ENCODE measurements around the gene TRIM37. TPM values are rescaled to one million over a fixed set of nuclear protein-coding genes. Genes with fewer than 3 reads are reported as not detected.

Gene TRIM37
- total RNA-seq, 1 experiment from 2014 or later, result 36.2 TPM

- Histone ChIP-seq H3K4me1 (ENCODE audit: low read length) (no peaks in the 10 kb centered on the region), H3K27me3 (ENCODE audit: low read length) (no peaks in the 10 kb centered on the region), H2AFZ (ENCODE audit: low read length) (no peak overlapping the region), H4K20me1 (ENCODE audit: insufficient read depth, low read depth, low read length) (no peaks in the 10 kb centered on the region), H3K9me3 (ENCODE audit: low read length) (no peaks in the 10 kb centered on the region), H3K27ac (ENCODE audit: low read length) (no peak overlapping the region), H3K9me2 (replicated peaks; ENCODE audit: insufficient read depth, low read length) (no peaks in the 10 kb centered on the region), H3K4me2 (ENCODE audit: low read depth, low read length, poor library complexity, severe bottlenecking) (no peak overlapping the region), H3K36me3 (ENCODE audit: insufficient read depth, low read length) (peaks cover 38% of the 10 kb centered on the region), H3K4me3 (ENCODE audit: low read length) (no peak overlapping the region), H3K79me2 (ENCODE audit: low read length) (peaks cover 59% of the 10 kb centered on the region), H3K9ac (ENCODE audit: low read length) (no peak overlapping the region)
- no peak for DNase-seq
Measured at GRCh38 chr17:59084154-59084553, 22.5 kb downstream of the TRIM37 start.

DNA sequence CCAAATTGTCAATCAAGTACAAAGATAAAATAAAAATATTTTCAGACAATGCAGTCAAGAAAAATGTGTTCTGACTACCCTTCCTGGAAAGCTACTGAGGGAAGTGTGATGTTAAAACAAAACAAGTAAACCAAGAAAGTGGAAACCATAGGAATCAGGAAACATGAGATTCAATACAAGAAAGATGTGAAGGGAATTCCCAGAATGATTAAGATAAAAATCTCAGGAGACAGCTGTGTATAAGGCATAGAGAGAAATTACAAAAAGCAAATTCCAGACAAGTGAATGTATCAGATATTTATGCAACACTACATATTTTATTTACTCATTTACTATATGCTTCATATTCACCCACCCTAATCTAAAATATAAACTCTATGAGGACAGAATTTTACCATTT lies 32.2 kb downstream of the TRIM37 start:
- H3K4me1 ChIP-seq (ENCODE audit: low read length), result no peaks in the 10 kb centered on the region
- H3K4me2 ChIP-seq (ENCODE audit: low read depth, low read length, poor library complexity, severe bottlenecking), result no peak overlapping the region
- H3K36me3 ChIP-seq (ENCODE audit: insufficient read depth, low read length), result peaks cover 57% of the 10 kb centered on the region

DNA sequence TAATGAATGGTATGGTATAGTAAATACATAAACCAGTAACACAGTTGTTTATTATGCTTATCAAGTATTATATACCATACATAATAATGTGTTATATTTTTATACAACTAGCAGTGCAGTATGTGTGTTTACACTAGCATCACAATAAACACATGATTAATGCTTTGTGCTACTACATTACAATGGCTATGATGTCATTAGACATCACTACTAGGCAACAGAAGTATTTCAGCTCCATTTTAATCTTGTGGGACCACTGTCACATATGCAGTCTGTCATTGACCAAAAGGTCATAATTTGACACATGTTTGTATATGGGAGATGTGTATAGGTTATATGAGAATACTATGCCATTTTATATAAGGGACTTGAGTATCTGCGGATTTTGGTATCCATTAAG lies 32.7 kb downstream of the TRIM37 start:
- H3K9ac ChIP-seq (ENCODE audit: low read length), result no peak overlapping the region

More for the DNA sequence above, 32.2 kb downstream of the TRIM37 start:
- Histone ChIP-seq H3K27ac (ENCODE audit: low read length) (no peak overlapping the region), H2AFZ (ENCODE audit: low read length) (no peak overlapping the region), H4K20me1 (ENCODE audit: insufficient read depth, low read depth, low read length) (no peaks in the 10 kb centered on the region), H3K4me3 (ENCODE audit: low read length) (no peak overlapping the region), H3K9me3 (ENCODE audit: low read length) (no peaks in the 10 kb centered on the region), H3K27me3 (ENCODE audit: low read length) (no peaks in the 10 kb centered on the region), H3K9ac (ENCODE audit: low read length) (no peak overlapping the region), H3K9me2 (replicated peaks; ENCODE audit: insufficient read depth, low read length) (no peaks in the 10 kb centered on the region), H3K79me2 (ENCODE audit: low read length) (peaks cover 15% of the 10 kb centered on the region; the same call in 1 of the 2 replicates)
- no peak for DNase-seq

DNA sequence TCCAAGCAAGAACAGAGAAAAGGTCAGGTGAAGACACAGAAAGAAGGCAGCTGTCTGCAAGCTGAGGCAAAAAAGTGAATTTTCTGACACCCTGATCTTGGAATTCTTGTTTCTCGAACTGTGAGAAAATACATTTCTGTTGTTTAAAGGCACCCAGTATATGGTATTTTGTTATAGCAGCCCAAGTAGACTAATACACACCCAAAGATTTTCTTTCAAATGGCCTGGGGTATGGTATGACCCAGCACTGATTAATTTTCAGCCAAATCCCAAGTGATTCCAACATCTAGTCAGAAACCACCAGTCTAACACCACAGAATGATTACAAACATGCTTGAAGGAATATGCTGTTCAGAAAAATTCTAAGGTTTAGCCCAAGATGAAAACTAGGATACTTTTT lies 36.8 kb downstream of the TRIM37 start:
- H3K79me2 ChIP-seq (ENCODE audit: low read length), result peaks cover 30% of the 10 kb centered on the region
- H3K36me3 ChIP-seq (ENCODE audit: insufficient read depth, low read length), result peaks cover 54% of the 10 kb centered on the region
- DNase-seq, result no peak
- no peaks in the 10 kb centered on the region for H3K27me3 ChIP-seq (ENCODE audit: low read length)
- H3K9me3 ChIP-seq (ENCODE audit: low read length), result no peaks in the 10 kb centered on the region
- no peak overlapping the region for H3K4me3 ChIP-seq (ENCODE audit: low read length)
- H3K4me1 ChIP-seq (ENCODE audit: low read length), result no peaks in the 10 kb centered on the region
- no peak overlapping the region for H3K9ac ChIP-seq (ENCODE audit: low read length)
- no peak overlapping the region for H2AFZ ChIP-seq (ENCODE audit: low read length)
- no peaks in the 10 kb centered on the region for H4K20me1 ChIP-seq (ENCODE audit: insufficient read depth, low read depth, low read length)
- H3K27ac ChIP-seq (ENCODE audit: low read length), result no peak overlapping the region
- no peaks in the 10 kb centered on the region for H3K9me2 ChIP-seq (replicated peaks; ENCODE audit: insufficient read depth, low read length)
- no peak overlapping the region for H3K4me2 ChIP-seq (ENCODE audit: low read depth, low read length, poor library complexity, severe bottlenecking)

More for the DNA sequence above, 32.7 kb downstream of the TRIM37 start:
- H3K36me3 ChIP-seq (ENCODE audit: insufficient read depth, low read length), result peaks cover 54% of the 10 kb centered on the region; the same call in 1 of the 2 replicates
- H3K79me2 ChIP-seq (ENCODE audit: low read length), result peaks cover 13% of the 10 kb centered on the region; the same call in 1 of the 2 replicates
- H3K27ac ChIP-seq (ENCODE audit: low read length), result no peak overlapping the region
- no peak overlapping the region for H3K4me2 ChIP-seq (ENCODE audit: low read depth, low read length, poor library complexity, severe bottlenecking)
- no peaks in the 10 kb centered on the region for H3K9me2 ChIP-seq (replicated peaks; ENCODE audit: insufficient read depth, low read length)
- H3K27me3 ChIP-seq (ENCODE audit: low read length), result no peaks in the 10 kb centered on the region
- no peaks in the 10 kb centered on the region for H4K20me1 ChIP-seq (ENCODE audit: insufficient read depth, low read depth, low read length)
- no peak for DNase-seq
- no peaks in the 10 kb centered on the region for H3K9me3 ChIP-seq (ENCODE audit: low read length)
- H3K4me3 ChIP-seq (ENCODE audit: low read length), result no peak overlapping the region
- H3K4me1 ChIP-seq (ENCODE audit: low read length), result no peaks in the 10 kb centered on the region
- no peak overlapping the region for H2AFZ ChIP-seq (ENCODE audit: low read length)

DNA sequence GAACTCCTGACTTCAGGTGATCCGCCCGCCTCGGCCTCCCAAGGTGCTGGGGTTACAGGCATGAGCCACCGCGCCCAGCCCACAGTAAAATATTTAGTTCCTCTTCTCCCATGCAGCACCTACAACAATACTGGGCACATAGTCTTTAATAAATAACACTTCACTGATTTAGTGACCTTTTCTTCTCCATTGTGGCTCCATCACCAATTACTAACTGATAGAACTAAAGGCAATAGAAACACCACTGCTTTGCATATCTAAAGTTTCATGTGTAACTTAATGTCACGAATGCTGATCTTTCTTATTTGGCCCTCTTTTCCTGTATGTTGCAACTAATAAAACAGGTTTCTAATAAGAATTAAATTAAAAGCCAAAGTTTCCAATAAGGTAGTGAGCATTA lies 38.9 kb downstream of the TRIM37 start:
- H4K20me1 ChIP-seq (ENCODE audit: insufficient read depth, low read depth, low read length), result no peaks in the 10 kb centered on the region
- H3K79me2 ChIP-seq (ENCODE audit: low read length), result peaks cover 34% of the 10 kb centered on the region
- H3K9me3 ChIP-seq (ENCODE audit: low read length), result no peaks in the 10 kb centered on the region
- no peaks in the 10 kb centered on the region for H3K9me2 ChIP-seq (replicated peaks; ENCODE audit: insufficient read depth, low read length)
- peaks cover 44% of the 10 kb centered on the region for H3K36me3 ChIP-seq (ENCODE audit: insufficient read depth, low read length)
- H3K9ac ChIP-seq (ENCODE audit: low read length), result no peak overlapping the region
- no peaks in the 10 kb centered on the region for H3K4me1 ChIP-seq (ENCODE audit: low read length)
- H3K27ac ChIP-seq (ENCODE audit: low read length), result no peak overlapping the region
- no peak overlapping the region for H3K4me3 ChIP-seq (ENCODE audit: low read length)
- H2AFZ ChIP-seq (ENCODE audit: low read length), result no peak overlapping the region
- no peak for DNase-seq
- no peak overlapping the region for H3K4me2 ChIP-seq (ENCODE audit: low read depth, low read length, poor library complexity, severe bottlenecking)
- H3K27me3 ChIP-seq (ENCODE audit: low read length), result no peaks in the 10 kb centered on the region

DNA sequence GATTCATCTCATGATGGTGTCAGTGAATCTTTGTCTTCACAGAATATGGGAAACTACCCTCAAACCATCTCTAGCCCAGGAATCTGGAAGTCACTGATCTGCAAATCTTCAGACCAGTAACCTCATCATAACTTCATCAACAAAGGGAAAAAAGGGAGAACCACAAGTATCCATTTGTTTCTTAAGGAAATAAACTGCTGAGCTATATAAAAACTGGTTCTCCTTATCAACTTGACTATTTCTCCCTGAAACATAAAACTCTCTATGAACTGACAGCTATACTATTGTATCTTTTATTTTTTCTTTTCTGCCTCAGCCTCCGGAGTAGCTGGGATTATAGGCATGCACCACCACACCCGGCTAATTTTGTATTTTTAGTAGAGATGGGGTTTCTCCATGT lies 39.3 kb downstream of the TRIM37 start:
- Histone ChIP-seq H3K4me3 (ENCODE audit: low read length) (no peak overlapping the region), H3K4me1 (ENCODE audit: low read length) (no peaks in the 10 kb centered on the region), H3K27me3 (ENCODE audit: low read length) (no peaks in the 10 kb centered on the region), H2AFZ (ENCODE audit: low read length) (no peak overlapping the region), H3K9me3 (ENCODE audit: low read length) (no peaks in the 10 kb centered on the region), H3K4me2 (ENCODE audit: low read depth, low read length, poor library complexity, severe bottlenecking) (no peak overlapping the region), H3K9me2 (replicated peaks; ENCODE audit: insufficient read depth, low read length) (no peaks in the 10 kb centered on the region), H4K20me1 (ENCODE audit: insufficient read depth, low read depth, low read length) (no peaks in the 10 kb centered on the region), H3K27ac (ENCODE audit: low read length) (no peak overlapping the region), H3K9ac (ENCODE audit: low read length) (no peak overlapping the region), H3K36me3 (ENCODE audit: insufficient read depth, low read length) (peaks cover 47% of the 10 kb centered on the region), H3K79me2 (ENCODE audit: low read length) (peaks cover 34% of the 10 kb centered on the region)
- DNase-seq, result no peak

GRCh38 chr17:59062509-59062908 lies 44.2 kb downstream of the TRIM37 start:
- H3K9me3 ChIP-seq (ENCODE audit: low read length), result no peaks in the 10 kb centered on the region
- peaks cover 27% of the 10 kb centered on the region for H3K79me2 ChIP-seq (ENCODE audit: low read length)
- H2AFZ ChIP-seq (ENCODE audit: low read length), result no peak overlapping the region
- H3K9me2 ChIP-seq (replicated peaks; ENCODE audit: insufficient read depth, low read length), result no peaks in the 10 kb centered on the region
- no peak overlapping the region for H3K4me3 ChIP-seq (ENCODE audit: low read length)
- H3K4me2 ChIP-seq (ENCODE audit: low read depth, low read length, poor library complexity, severe bottlenecking), result no peak overlapping the region
- no peaks in the 10 kb centered on the region for H3K4me1 ChIP-seq (ENCODE audit: low read length)
- H4K20me1 ChIP-seq (ENCODE audit: insufficient read depth, low read depth, low read length), result no peaks in the 10 kb centered on the region
- DNase-seq, result no peak
- H3K27me3 ChIP-seq (ENCODE audit: low read length), result no peaks in the 10 kb centered on the region
- peaks cover 42% of the 10 kb centered on the region for H3K36me3 ChIP-seq (ENCODE audit: insufficient read depth, low read length)
- no peak overlapping the region for H3K27ac ChIP-seq (ENCODE audit: low read length)
- no peak overlapping the region for H3K9ac ChIP-seq (ENCODE audit: low read length)

- no peak overlapping the region for H3K4me3 ChIP-seq (ENCODE audit: low read length)
- H3K79me2 ChIP-seq (ENCODE audit: low read length), result peaks cover 21% of the 10 kb centered on the region
- H3K4me1 ChIP-seq (ENCODE audit: low read length), result no peaks in the 10 kb centered on the region
- H3K9ac ChIP-seq (ENCODE audit: low read length), result no peak overlapping the region
- no peak overlapping the region for H3K4me2 ChIP-seq (ENCODE audit: low read depth, low read length, poor library complexity, severe bottlenecking)
- no peaks in the 10 kb centered on the region for H3K27me3 ChIP-seq (ENCODE audit: low read length)
- no peak for DNase-seq
- H3K27ac ChIP-seq (ENCODE audit: low read length), result no peak overlapping the region
- no peaks in the 10 kb centered on the region for H3K9me2 ChIP-seq (replicated peaks; ENCODE audit: insufficient read depth, low read length)
- no peaks in the 10 kb centered on the region for H4K20me1 ChIP-seq (ENCODE audit: insufficient read depth, low read depth, low read length)
- no peak overlapping the region for H2AFZ ChIP-seq (ENCODE audit: low read length)
- no peaks in the 10 kb centered on the region for H3K9me3 ChIP-seq (ENCODE audit: low read length)
- H3K36me3 ChIP-seq (ENCODE audit: insufficient read depth, low read length), result peaks cover 50% of the 10 kb centered on the region
Measured at GRCh38 chr17:59056857-59057256, 49.8 kb downstream of the TRIM37 start.

GRCh38 chr17:59049798-59050197 lies 56.9 kb downstream of the TRIM37 start:
- H3K4me1 ChIP-seq (ENCODE audit: low read length), result no peaks in the 10 kb centered on the region
- H3K79me2 ChIP-seq (ENCODE audit: low read length), result peaks cover 13% of the 10 kb centered on the region
- H3K9ac ChIP-seq (ENCODE audit: low read length), result no peak overlapping the region
- H3K27me3 ChIP-seq (ENCODE audit: low read length), result no peaks in the 10 kb centered on the region
- no peaks in the 10 kb centered on the region for H3K9me2 ChIP-seq (replicated peaks; ENCODE audit: insufficient read depth, low read length)
- H3K9me3 ChIP-seq (ENCODE audit: low read length), result no peaks in the 10 kb centered on the region
- H3K4me3 ChIP-seq (ENCODE audit: low read length), result no peak overlapping the region
- H3K27ac ChIP-seq (ENCODE audit: low read length), result no peak overlapping the region
- no peak overlapping the region for H2AFZ ChIP-seq (ENCODE audit: low read length)
- no peak overlapping the region for H3K4me2 ChIP-seq (ENCODE audit: low read depth, low read length, poor library complexity, severe bottlenecking)
- H4K20me1 ChIP-seq (ENCODE audit: insufficient read depth, low read depth, low read length), result no peaks in the 10 kb centered on the region
- DNase-seq, result no peak
- peaks cover 45% of the 10 kb centered on the region for H3K36me3 ChIP-seq (ENCODE audit: insufficient read depth, low read length)

All from Karpas-422 (cell line).